HepG2 (cell line): ENCODE results near the gene EIF4A3. TPM values are rescaled to one million over a fixed set of nuclear protein-coding genes. Genes with fewer than 3 reads are reported as not detected.

ENCODE experiments used
- CBX5 ChIP-seq: sonication (generic); formaldehyde crosslinking; IDR thresholded peaks from 2 replicates; pipeline ENCODE4 v1.4.0; 2020; ENCODE audit warnings: missing genetic modification reagents, borderline replicate concordance
- CREB1 ChIP-seq, 2 experiments: fragments of 450-650 bp in 1 of 2; IDR thresholded peaks; 2 replicates each; pipeline ENCODE4 v1.6.1; 2016 to 2017; ENCODE audit warnings: control low read depth in 1 of 2, mild to moderate bottlenecking in 1 of 2, missing compliant biosample characterization in 1 of 2, missing genetic modification characterization in 1 of 2
- NFIB ChIP-seq: sonication (generic); formaldehyde crosslinking; IDR thresholded peaks from 2 replicates; pipeline ENCODE4 v1.9.0; 2021; ENCODE audit warnings: missing genetic modification reagents, mild to moderate bottlenecking, borderline replicate concordance
- PCBP2 ChIP-seq: fragments of 200-400 bp; formaldehyde crosslinking; optimal IDR thresholded peaks from 2 replicates; pipeline ENCODE3; 2018; ENCODE audit warnings: low read length, low read depth; ENCODE audit not compliant: poor library complexity, severe bottlenecking
- RORA ChIP-seq: sonication (generic); formaldehyde crosslinking; IDR thresholded peaks from 2 replicates; pipeline ENCODE4 v1.5.0; 2020; ENCODE audit warnings: mild to moderate bottlenecking, missing genetic modification reagents, moderate library complexity
- TMF1 ChIP-seq: sonication (generic); formaldehyde crosslinking; IDR thresholded peaks from 2 replicates; pipeline ENCODE4 v1.8.1; 2022; ENCODE audit warnings: low read depth, missing genetic modification reagents
- TOPORS ChIP-seq: sonication (generic); formaldehyde crosslinking; IDR thresholded peaks from 2 replicates; pipeline ENCODE4 v1.8.0; 2023; ENCODE audit warnings: mild to moderate bottlenecking, missing genetic modification reagents
- XBP1 ChIP-seq: sonication (generic); formaldehyde crosslinking; IDR thresholded peaks from 2 replicates; pipeline ENCODE4 v1.5.0; 2020; ENCODE audit warnings: missing genetic modification reagents
- ZFYVE20 ChIP-seq: sonication (generic); formaldehyde crosslinking; IDR thresholded peaks from 2 replicates; pipeline ENCODE4 v1.8.0; 2023; ENCODE audit warnings: low read depth, mild to moderate bottlenecking, moderate library complexity, missing genetic modification reagents, borderline replicate concordance
- ZNF124 ChIP-seq: sonication (generic); formaldehyde crosslinking; IDR thresholded peaks from 2 replicates; pipeline ENCODE4 v1.4.0; 2020; ENCODE audit warnings: missing genetic modification reagents
- ZNF235 ChIP-seq: sonication (generic); formaldehyde crosslinking; IDR thresholded peaks from 2 replicates; pipeline ENCODE4 v1.8.1; 2023; ENCODE audit warnings: mild to moderate bottlenecking, missing genetic modification reagents, borderline replicate concordance
- ZNF256 ChIP-seq: sonication (generic); formaldehyde crosslinking; conservative IDR thresholded peaks from 2 replicates; pipeline ENCODE4 v1.4.0; 2020; ENCODE audit warnings: missing genetic modification reagents
- ZNF430 ChIP-seq: sonication (generic); formaldehyde crosslinking; IDR thresholded peaks from 2 replicates; pipeline ENCODE4 v1.9.0; 2021; ENCODE audit warnings: mild to moderate bottlenecking, missing genetic modification reagents
- ZNF468 ChIP-seq: sonication (generic); formaldehyde crosslinking; IDR thresholded peaks from 2 replicates; pipeline ENCODE4 v1.8.0; 2022; ENCODE audit warnings: mild to moderate bottlenecking, moderate library complexity, missing genetic modification reagents
- ZNF776 ChIP-seq: sonication (generic); formaldehyde crosslinking; IDR thresholded peaks from 2 replicates; pipeline ENCODE4 v1.4.0; 2020; ENCODE audit warnings: mild to moderate bottlenecking, missing genetic modification reagents
- polyA plus RNA-seq, 8 experiments: library from polyadenylated mRNA; depleted of rRNA in 3 of 8; stranded (reverse) in 7 of 8; unstranded in 1 of 8; fragments of >200 nt; fragmentation: Illumina TruSeq in 4 of 8; extraction: Trizol in 4 of 8; gene quantifications; 2 replicates each; pipeline versions ENCODE4 v1.2.1 to v1.2.3, GENCODE V29; 2011 to 2016; ENCODE audit warnings: low read depth in 4 of 8, missing spikeins in 1 of 8, mixed read lengths in 1 of 8; ENCODE audit not compliant: insufficient read depth in 1 of 8
- total RNA-seq, 5 experiments: library from RNA; depleted of rRNA; stranded (reverse); fragments of >200 nt; fragmentation: Illumina TruSeq; extraction: Trizol; gene quantifications; 2 replicates each; pipeline ENCODE4 v1.2.3, GENCODE V29; 2016; ENCODE audit warnings: low read depth in 1 of 5
- TF ChIP-seq, protein P1 (sequence below): sonication (generic); formaldehyde crosslinking; IDR thresholded peaks from 2 replicates; pipeline ENCODE4 v1.9.0; 2022; ENCODE audit warnings: low read depth, missing genetic modification reagents
- TF ChIP-seq, protein P2 (sequence below): sonication (generic); formaldehyde crosslinking; IDR thresholded peaks from 2 replicates; pipeline ENCODE4 v1.8.1; 2022; ENCODE audit warnings: mild to moderate bottlenecking, missing genetic modification reagents
- TF ChIP-seq, protein P3 (sequence below): sonication (generic); formaldehyde crosslinking; IDR thresholded peaks from 2 replicates; pipeline ENCODE4 v1.5.1; 2020; ENCODE audit warnings: mild to moderate bottlenecking, missing genetic modification reagents, borderline replicate concordance

Gene EIF4A3
- total and polyA plus RNA-seq, 2 of the 13 experiments (the other 11 are each of a cell fraction or from before 2014, with no cell fraction given), result 145 to 187 TPM

DNA sequence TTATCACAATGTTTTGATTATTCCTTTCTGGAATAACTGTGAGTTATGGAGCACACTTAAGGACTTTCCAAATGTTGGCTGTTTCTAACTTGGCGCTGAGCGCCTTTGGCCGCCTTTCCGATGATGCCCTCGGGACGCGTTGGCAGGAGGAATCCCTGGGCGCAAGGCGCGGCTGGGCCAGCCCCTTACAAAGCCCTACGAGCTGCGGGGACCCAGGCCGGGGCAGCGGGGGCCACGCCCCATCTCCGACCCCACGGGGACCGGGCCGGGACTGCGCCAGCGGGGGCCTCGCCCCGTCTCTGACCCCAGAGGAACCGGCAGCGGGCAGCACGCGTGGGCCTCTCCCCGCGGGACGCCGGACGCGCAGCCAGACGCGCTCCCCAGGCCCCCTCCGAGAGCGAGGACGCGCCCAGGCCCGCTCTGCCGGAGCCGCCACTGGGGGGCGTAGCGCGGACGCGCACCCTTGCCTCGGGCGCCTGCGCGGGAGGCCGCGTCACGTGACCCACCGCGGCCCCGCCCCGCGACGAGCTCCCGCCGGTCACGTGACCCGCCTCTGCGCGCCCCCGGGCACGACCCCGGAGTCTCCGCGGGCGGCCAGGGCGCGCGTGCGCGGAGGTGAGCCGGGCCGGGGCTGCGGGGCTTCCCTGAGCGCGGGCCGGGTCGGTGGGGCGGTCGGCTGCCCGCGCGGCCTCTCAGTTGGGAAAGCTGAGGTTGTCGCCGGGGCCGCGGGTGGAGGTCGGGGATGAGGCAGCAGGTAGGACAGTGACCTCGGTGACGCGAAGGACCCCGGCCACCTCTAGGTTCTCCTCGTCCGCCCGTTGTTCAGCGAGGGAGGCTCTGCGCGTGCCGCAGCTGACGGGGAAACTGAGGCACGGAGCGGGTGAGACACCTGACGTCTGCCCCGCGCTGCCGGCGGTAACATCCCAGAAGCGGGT, 45.6 kb downstream of the EIF4A3 start, which contains the start of gene GAA (continued):
- TF ChIP-seq, protein P1, sequence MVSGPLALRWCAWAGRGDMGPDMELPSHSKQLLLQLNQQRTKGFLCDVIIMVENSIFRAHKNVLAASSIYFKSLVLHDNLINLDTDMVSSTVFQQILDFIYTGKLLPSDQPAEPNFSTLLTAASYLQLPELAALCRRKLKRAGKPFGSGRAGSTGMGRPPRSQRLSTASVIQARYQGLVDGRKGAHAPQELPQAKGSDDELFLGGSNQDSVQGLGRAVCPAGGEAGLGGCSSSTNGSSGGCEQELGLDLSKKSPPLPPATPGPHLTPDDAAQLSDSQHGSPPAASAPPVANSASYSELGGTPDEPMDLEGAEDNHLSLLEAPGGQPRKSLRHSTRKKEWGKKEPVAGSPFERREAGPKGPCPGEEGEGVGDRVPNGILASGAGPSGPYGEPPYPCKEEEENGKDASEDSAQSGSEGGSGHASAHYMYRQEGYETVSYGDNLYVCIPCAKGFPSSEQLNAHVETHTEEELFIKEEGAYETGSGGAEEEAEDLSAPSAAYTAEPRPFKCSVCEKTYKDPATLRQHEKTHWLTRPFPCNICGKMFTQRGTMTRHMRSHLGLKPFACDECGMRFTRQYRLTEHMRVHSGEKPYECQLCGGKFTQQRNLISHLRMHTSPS (CRISPR knock-in tag), result no peak; the same call in 1 of the 2 replicates
- no peak for TF ChIP-seq ZNF235 (CRISPR knock-in tag)
- TF ChIP-seq TMF1, result 0 out of 2 replicates have a peak, but pooled peaks have one; percentile 67
- TF ChIP-seq PCBP2, result no peak
- TF ChIP-seq TOPORS, result peak; percentile 86; the same call in 1 of the 2 replicates
- TF ChIP-seq XBP1 (CRISPR knock-in tag), result no peak
- TF ChIP-seq CBX5 (CRISPR knock-in tag), result no peak
- TF ChIP-seq ZNF468 (CRISPR knock-in tag), result no peak
- TF ChIP-seq ZNF430 (CRISPR knock-in tag), result no peak; the same call in 1 of the 2 replicates
- TF ChIP-seq ZNF776 (CRISPR knock-in tag), result peak; percentile 88; the same call in 1 of the 2 replicates
- TF ChIP-seq ZFYVE20, result no peak
- TF ChIP-seq, protein P2, sequence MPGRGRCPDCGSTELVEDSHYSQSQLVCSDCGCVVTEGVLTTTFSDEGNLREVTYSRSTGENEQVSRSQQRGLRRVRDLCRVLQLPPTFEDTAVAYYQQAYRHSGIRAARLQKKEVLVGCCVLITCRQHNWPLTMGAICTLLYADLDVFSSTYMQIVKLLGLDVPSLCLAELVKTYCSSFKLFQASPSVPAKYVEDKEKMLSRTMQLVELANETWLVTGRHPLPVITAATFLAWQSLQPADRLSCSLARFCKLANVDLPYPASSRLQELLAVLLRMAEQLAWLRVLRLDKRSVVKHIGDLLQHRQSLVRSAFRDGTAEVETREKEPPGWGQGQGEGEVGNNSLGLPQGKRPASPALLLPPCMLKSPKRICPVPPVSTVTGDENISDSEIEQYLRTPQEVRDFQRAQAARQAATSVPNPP (CRISPR knock-in tag), result peak; percentile 36; the same call in 1 of the 2 replicates
- no peak for TF ChIP-seq ZNF256
- peak; percentile 67; the same call in 1 of the 2 replicates for TF ChIP-seq CREB1 (IDR thresholded peaks at IDR 0.05)
- TF ChIP-seq CREB1 (CRISPR knock-in tag; IDR thresholded peaks at IDR 0.05), result no peak
- TF ChIP-seq, protein P3, sequence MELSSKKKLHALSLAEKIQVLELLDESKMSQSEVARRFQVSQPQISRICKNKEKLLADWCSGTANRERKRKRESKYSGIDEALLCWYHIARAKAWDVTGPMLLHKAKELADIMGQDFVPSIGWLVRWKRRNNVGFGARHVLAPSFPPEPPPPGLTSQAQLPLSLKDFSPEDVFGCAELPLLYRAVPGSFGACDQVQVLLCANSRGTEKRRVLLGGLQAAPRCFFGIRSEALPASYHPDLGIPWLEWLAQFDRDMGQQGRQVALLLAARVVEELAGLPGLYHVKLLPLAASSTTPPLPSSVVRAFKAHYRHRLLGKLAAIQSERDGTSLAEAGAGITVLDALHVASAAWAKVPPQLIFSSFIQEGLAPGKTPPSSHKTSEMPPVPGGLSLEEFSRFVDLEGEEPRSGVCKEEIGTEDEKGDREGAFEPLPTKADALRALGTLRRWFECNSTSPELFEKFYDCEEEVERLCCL, result no peak; the same call in 1 of the 2 replicates
- peak; percentile 42; the same call in 1 of the 2 replicates for TF ChIP-seq ZNF124 (CRISPR knock-in tag)
- TF ChIP-seq RORA (CRISPR knock-in tag), result no peak
- no peak for TF ChIP-seq NFIB (CRISPR knock-in tag)
